SK-N-SH treated with all-trans-retinoic acid at 6 μM for 48 hours (cell line): ENCODE data around the gene KIRREL3.

Experiments used
- ATAC-seq: fragments of 200-7000 bp; cut with Tn5 transposase; 3 replicates; pipeline ENCODE4 v1.9.1; 2020; ENCODE audit warnings: mild to moderate bottlenecking, moderate library complexity
- BACH2 ChIP-seq: fragments of 250-450 bp; sonication (Bioruptor Pico); IDR thresholded peaks from 2 replicates; pipeline ENCODE4 v1.9.0; 2021; ENCODE audit warnings: mild to moderate bottlenecking, borderline replicate concordance
- CSDC2 ChIP-seq: fragments of 250-450 bp; sonication (Bioruptor Pico); IDR thresholded peaks from 2 replicates; pipeline ENCODE4 v1.5.0; 2020; ENCODE audit warnings: mild to moderate bottlenecking, moderate library complexity
- ESRRG ChIP-seq: fragments of 250-450 bp; sonication (Bioruptor Pico); IDR thresholded peaks from 2 replicates; pipeline ENCODE4 v1.6.1; 2021; ENCODE audit warnings: mild to moderate bottlenecking
- GLIS3 ChIP-seq: fragments of 250-450 bp; sonication (Bioruptor Pico); IDR thresholded peaks from 2 replicates; pipeline ENCODE4 v1.5.0; 2020; ENCODE audit warnings: mild to moderate bottlenecking, moderate library complexity
- ISL1 ChIP-seq: fragments of 250-450 bp; sonication (Bioruptor Pico); IDR thresholded peaks from 2 replicates; pipeline ENCODE4 v2.1.2; 2022; ENCODE audit warnings: mild to moderate bottlenecking, moderate library complexity
- OSR1 ChIP-seq: fragments of 250-450 bp; sonication (Bioruptor Pico); IDR thresholded peaks from 2 replicates; pipeline ENCODE4 v1.8.0; 2022; ENCODE audit warnings: moderate library complexity, mild to moderate bottlenecking, inconsistent platforms
- PPARA ChIP-seq: fragments of 250-450 bp; sonication (Bioruptor Pico); IDR thresholded peaks from 2 replicates; pipeline ENCODE4 v1.5.0; 2020; ENCODE audit warnings: mild to moderate bottlenecking, borderline replicate concordance
- RARB ChIP-seq: fragments of 250-450 bp; sonication (Bioruptor Pico); IDR thresholded peaks from 2 replicates; pipeline ENCODE4 v1.8.0; 2021; ENCODE audit warnings: mild to moderate bottlenecking, moderate library complexity
- SNAI2 ChIP-seq: fragments of 250-450 bp; sonication (Bioruptor Pico); IDR thresholded peaks from 2 replicates; pipeline ENCODE4 v1.5.0; 2020; ENCODE audit warnings: mild to moderate bottlenecking, moderate library complexity
- TCF4 ChIP-seq: fragments of 250-450 bp; sonication (Bioruptor Pico); IDR thresholded peaks from 2 replicates; pipeline ENCODE4 v1.8.0; 2021; ENCODE audit warnings: mild to moderate bottlenecking, moderate library complexity, borderline replicate concordance
- TOX ChIP-seq: fragments of 250-450 bp; sonication (Bioruptor Pico); IDR thresholded peaks from 2 replicates; pipeline ENCODE4 v1.8.0; 2021; ENCODE audit warnings: mild to moderate bottlenecking, moderate library complexity, borderline replicate concordance
- ZC3H10 ChIP-seq: fragments of 250-450 bp; sonication (Bioruptor Pico); IDR thresholded peaks from 2 replicates; pipeline ENCODE4 v1.5.1; 2021; ENCODE audit warnings: mild to moderate bottlenecking, moderate library complexity
- ZFP3 ChIP-seq: fragments of 250-450 bp; sonication (Bioruptor Pico); IDR thresholded peaks from 2 replicates; pipeline ENCODE4 v1.5.0; 2020; ENCODE audit warnings: mild to moderate bottlenecking, moderate library complexity
- ZFP30 ChIP-seq: fragments of 450-650 bp; formaldehyde crosslinking; IDR thresholded peaks from 2 replicates; pipeline ENCODE4 v1.5.0; 2022; ENCODE audit warnings: mild to moderate bottlenecking, moderate library complexity
- ZNF565 ChIP-seq: fragments of 450-650 bp; formaldehyde crosslinking; conservative IDR thresholded peaks from 2 replicates; pipeline ENCODE4 v1.5.0; 2020; ENCODE audit warnings: low read depth, mild to moderate bottlenecking, moderate library complexity
- ZNF70 ChIP-seq: fragments of 450-650 bp; formaldehyde crosslinking; IDR thresholded peaks from 2 replicates; pipeline ENCODE4 v1.5.0; 2020; ENCODE audit warnings: mild to moderate bottlenecking, moderate library complexity
- ZNF8 ChIP-seq: fragments of 450-650 bp; formaldehyde crosslinking; IDR thresholded peaks from 2 replicates; pipeline ENCODE4 v1.5.0; 2020; ENCODE audit warnings: mild to moderate bottlenecking, moderate library complexity
- TF ChIP-seq, protein P1 (sequence below): fragments of 250-450 bp; sonication (Bioruptor Pico); IDR thresholded peaks from 2 replicates; pipeline ENCODE4 v1.5.1; 2021; ENCODE audit warnings: mild to moderate bottlenecking, moderate library complexity
- TF ChIP-seq, protein P2 (sequence below): fragments of 250-450 bp; sonication (Bioruptor Pico); IDR thresholded peaks from 2 replicates; pipeline ENCODE4 v1.5.1; 2020; ENCODE audit warnings: low read depth, mild to moderate bottlenecking, moderate library complexity
- TF ChIP-seq, protein P3 (sequence below): fragments of 250-450 bp; sonication (Bioruptor Pico); IDR thresholded peaks from 2 replicates; pipeline ENCODE4 v1.8.0; 2021; ENCODE audit warnings: low read depth, mild to moderate bottlenecking, moderate library complexity, borderline replicate concordance
- TF ChIP-seq, protein P4 (sequence below): fragments of 250-450 bp; sonication (Bioruptor Pico); IDR thresholded peaks from 2 replicates; pipeline ENCODE4 v1.8.0; 2020; ENCODE audit warnings: mild to moderate bottlenecking, moderate library complexity, borderline replicate concordance
- TF ChIP-seq, protein P5 (sequence below): fragments of 250-450 bp; sonication (Bioruptor Pico); IDR thresholded peaks from 2 replicates; pipeline ENCODE4 v1.5.0; 2020; ENCODE audit warnings: mild to moderate bottlenecking, moderate library complexity

The KIRREL3 gene

DNA sequence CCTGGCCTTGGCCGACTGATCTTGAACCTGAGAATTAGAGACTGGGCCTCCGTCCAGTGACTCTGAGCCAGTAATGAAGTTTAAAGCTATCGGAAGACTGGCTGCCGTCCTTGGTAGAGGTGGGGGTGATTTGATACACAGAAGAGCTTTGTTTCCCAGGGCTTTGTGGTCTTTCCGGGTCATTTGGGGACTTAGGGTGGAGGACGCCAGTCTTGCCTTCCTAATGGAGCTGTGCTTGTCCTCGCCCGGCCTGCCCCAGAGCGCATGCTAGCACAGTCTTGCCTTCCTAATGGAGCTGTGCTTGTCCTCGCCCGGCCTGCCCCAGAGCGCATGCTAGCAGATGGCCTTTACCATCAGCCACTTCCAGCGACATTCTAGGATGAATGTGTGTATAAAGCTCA, 579.3 kb downstream of the KIRREL3 start:
- TF ChIP-seq ZFP30 (CRISPR knock-in tag) (no peak), ZFP3 (CRISPR knock-in tag) (no peak)
- no peak for ATAC-seq

DNA sequence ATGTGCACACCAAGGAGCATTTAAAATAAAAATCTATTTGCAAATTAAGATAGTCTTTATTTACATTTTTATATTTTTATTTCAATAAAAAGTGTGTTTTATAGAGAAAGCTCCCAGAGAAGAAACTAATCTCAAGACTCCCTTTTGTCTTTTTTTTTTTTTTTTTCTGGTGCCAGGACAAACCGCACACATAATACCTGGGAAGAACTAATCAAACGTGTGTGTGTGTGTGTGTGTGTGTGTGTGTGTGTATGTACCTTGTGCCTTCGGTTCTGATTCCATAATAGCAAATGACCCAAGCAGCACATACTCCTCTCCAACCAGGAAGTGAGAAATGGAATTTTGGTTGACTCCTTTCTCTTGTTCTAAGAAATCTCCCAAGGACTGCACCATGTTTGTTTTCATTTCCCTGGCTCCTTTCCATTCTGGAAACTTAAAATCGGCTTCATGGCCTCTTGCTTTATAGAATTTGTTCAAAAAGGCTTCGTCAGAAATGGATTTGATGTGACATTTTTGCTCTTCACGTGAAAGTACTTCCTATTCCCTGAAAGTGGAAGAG, 579.8 kb downstream of the KIRREL3 start:
- no peak for ATAC-seq
- TF ChIP-seq ZNF70 (CRISPR knock-in tag) (no peak), ZNF565 (CRISPR knock-in tag) (no peak), PPARA (CRISPR knock-in tag) (no peak), ESRRG (CRISPR knock-in tag) (no peak), ZNF8 (CRISPR knock-in tag) (no peak), BACH2 (no peak), GLIS3 (CRISPR knock-in tag) (no peak), RARB (no peak), ZFP3 (CRISPR knock-in tag) (no peak), TOX (CRISPR knock-in tag) (no peak), TCF4 (CRISPR knock-in tag) (no peak), ISL1 (CRISPR knock-in tag) (no peak)
- TF ChIP-seq, protein P1, sequence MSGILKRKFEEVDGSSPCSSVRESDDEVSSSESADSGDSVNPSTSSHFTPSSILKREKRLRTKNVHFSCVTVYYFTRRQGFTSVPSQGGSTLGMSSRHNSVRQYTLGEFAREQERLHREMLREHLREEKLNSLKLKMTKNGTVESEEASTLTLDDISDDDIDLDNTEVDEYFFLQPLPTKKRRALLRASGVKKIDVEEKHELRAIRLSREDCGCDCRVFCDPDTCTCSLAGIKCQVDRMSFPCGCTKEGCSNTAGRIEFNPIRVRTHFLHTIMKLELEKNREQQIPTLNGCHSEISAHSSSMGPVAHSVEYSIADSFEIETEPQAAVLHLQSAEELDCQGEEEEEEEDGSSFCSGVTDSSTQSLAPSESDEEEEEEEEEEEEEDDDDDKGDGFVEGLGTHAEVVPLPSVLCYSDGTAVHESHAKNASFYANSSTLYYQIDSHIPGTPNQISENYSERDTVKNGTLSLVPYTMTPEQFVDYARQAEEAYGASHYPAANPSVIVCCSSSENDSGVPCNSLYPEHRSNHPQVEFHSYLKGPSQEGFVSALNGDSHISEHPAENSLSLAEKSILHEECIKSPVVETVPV (CRISPR knock-in tag) = no peak
- TF ChIP-seq, protein P2, sequence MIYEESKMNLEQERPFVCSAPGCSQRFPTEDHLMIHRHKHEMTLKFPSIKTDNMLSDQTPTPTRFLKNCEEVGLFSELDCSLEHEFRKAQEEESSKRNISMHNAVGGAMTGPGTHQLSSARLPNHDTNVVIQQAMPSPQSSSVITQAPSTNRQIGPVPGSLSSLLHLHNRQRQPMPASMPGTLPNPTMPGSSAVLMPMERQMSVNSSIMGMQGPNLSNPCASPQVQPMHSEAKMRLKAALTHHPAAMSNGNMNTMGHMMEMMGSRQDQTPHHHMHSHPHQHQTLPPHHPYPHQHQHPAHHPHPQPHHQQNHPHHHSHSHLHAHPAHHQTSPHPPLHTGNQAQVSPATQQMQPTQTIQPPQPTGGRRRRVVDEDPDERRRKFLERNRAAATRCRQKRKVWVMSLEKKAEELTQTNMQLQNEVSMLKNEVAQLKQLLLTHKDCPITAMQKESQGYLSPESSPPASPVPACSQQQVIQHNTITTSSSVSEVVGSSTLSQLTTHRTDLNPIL = no peak
- TF ChIP-seq, protein P3, sequence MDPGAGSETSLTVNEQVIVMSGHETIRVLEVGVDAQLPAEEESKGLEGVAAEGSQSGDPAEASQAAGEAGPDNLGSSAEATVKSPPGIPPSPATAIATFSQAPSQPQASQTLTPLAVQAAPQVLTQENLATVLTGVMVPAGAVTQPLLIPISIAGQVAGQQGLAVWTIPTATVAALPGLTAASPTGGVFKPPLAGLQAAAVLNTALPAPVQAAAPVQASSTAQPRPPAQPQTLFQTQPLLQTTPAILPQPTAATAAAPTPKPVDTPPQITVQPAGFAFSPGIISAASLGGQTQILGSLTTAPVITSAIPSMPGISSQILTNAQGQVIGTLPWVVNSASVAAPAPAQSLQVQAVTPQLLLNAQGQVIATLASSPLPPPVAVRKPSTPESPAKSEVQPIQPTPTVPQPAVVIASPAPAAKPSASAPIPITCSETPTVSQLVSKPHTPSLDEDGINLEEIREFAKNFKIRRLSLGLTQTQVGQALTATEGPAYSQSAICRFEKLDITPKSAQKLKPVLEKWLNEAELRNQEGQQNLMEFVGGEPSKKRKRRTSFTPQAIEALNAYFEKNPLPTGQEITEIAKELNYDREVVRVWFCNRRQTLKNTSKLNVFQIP = no peak

DNA sequence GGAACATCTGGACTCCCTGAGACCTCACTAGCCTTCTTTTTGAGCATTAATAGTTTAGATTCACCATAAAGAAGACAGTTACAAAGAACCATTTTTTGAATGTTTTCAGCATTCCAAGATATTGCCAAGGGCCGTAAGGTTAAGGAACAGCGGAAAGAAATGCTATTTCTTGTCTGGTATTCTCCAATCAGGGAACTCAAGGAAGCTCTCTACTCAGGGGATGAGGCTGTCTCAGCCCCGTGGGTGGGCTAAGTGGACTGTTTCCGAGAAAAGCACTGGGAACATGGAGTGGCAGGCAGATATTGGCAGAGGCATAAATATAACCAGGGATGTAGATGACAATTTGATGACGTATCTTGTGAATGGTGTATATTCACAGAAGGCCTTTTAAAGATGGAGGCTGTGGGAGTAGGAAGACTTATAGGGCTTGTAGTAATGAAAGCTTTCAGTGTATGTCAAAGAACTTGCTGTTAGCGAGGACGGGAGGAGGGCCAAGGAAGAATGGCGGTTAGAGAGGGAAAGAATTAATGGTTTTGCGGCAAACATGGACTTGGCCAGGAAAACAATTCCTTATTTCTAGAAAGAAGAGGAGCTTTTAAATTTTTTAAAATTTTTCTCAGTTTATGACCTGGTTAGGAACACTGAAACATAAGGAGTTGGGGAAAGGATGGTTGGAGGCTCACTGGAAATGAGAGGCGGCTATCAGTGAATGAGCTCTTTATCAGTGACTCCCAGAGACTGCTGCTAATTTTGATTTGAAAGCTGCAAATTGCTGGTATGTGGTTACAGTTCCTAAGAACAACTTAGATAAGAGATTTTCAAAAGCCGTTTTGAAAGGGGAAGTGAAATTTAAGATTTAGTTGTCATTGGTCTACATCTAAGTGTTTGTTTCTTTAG, 580.5 kb downstream of the KIRREL3 start:
- no peak for ATAC-seq
- TF ChIP-seq, protein P1 (CRISPR knock-in tag) = no peak
- TF ChIP-seq, protein P4, sequence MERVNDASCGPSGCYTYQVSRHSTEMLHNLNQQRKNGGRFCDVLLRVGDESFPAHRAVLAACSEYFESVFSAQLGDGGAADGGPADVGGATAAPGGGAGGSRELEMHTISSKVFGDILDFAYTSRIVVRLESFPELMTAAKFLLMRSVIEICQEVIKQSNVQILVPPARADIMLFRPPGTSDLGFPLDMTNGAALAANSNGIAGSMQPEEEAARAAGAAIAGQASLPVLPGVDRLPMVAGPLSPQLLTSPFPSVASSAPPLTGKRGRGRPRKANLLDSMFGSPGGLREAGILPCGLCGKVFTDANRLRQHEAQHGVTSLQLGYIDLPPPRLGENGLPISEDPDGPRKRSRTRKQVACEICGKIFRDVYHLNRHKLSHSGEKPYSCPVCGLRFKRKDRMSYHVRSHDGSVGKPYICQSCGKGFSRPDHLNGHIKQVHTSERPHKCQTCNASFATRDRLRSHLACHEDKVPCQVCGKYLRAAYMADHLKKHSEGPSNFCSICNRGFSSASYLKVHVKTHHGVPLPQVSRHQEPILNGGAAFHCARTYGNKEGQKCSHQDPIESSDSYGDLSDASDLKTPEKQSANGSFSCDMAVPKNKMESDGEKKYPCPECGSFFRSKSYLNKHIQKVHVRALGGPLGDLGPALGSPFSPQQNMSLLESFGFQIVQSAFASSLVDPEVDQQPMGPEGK (CRISPR knock-in tag) = no peak
- TF ChIP-seq ZC3H10 (CRISPR knock-in tag) (no peak), OSR1 (no peak), SNAI2 (CRISPR knock-in tag) (no peak), ISL1 (CRISPR knock-in tag) (no peak), ZFP3 (CRISPR knock-in tag) (no peak), CSDC2 (no peak)
- TF ChIP-seq, protein P5, sequence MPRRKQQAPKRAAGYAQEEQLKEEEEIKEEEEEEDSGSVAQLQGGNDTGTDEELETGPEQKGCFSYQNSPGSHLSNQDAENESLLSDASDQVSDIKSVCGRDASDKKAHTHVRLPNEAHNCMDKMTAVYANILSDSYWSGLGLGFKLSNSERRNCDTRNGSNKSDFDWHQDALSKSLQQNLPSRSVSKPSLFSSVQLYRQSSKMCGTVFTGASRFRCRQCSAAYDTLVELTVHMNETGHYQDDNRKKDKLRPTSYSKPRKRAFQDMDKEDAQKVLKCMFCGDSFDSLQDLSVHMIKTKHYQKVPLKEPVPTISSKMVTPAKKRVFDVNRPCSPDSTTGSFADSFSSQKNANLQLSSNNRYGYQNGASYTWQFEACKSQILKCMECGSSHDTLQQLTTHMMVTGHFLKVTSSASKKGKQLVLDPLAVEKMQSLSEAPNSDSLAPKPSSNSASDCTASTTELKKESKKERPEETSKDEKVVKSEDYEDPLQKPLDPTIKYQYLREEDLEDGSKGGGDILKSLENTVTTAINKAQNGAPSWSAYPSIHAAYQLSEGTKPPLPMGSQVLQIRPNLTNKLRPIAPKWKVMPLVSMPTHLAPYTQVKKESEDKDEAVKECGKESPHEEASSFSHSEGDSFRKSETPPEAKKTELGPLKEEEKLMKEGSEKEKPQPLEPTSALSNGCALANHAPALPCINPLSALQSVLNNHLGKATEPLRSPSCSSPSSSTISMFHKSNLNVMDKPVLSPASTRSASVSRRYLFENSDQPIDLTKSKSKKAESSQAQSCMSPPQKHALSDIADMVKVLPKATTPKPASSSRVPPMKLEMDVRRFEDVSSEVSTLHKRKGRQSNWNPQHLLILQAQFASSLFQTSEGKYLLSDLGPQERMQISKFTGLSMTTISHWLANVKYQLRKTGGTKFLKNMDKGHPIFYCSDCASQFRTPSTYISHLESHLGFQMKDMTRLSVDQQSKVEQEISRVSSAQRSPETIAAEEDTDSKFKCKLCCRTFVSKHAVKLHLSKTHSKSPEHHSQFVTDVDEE (CRISPR knock-in tag) = no peak
